Ovary (tissue), 9 donors: ENCODE data around the gene SIK3. TPM values are rescaled to one million over a fixed set of nuclear protein-coding genes. Genes with fewer than 3 reads are reported as not detected.
A peak's percentile ranks its signal among the peaks of the same experiment; 100 is the strongest.

Source experiments
- DNase-seq, 5 donors: peaks; one replicate each; pipeline ENCODE4 v3.0.0-alpha.2; 2019 to 2020
- H3K27ac ChIP-seq, 2 donors: fragments of 200-600 bp; one replicate each; pipeline versions ENCODE4 v1.5.1 to v1.8.0; 2019 to 2022
- H3K27me3 ChIP-seq: fragments of 200-600 bp; one replicate; pipeline ENCODE4 v1.8.0; 2022
- H3K36me3 ChIP-seq: fragments of 200-600 bp; sonication (generic); one replicate; pipeline ENCODE4 v1.5.1; 2019
- H3K4me1 ChIP-seq: one replicate; pipeline ENCODE4 v1.8.1; 2013; ENCODE audit warnings: mild to moderate bottlenecking, moderate library complexity; ENCODE audit not compliant: insufficient read depth
- H3K4me3 ChIP-seq: fragments of 200-600 bp; sonication (generic); one replicate; pipeline ENCODE4 v1.5.1; 2017
- H3K9me3 ChIP-seq, 2 donors: fragments of 200-600 bp in 1 of 2; sonication (generic) in 1 of 2; one replicate each; pipeline versions ENCODE4 v1.5.1 to v1.8.1; 2013 to 2019; ENCODE audit warnings: mild to moderate bottlenecking in 1 of 2, moderate library complexity in 1 of 2
- CTCF ChIP-seq, 3 donors: fragments of 450-650 bp in 2 of 3; fragments of 200-600 bp in 1 of 3; IDR thresholded peaks; one replicate each; pipeline versions ENCODE4 v1.5.1 to v1.8.0; 2016 to 2022; ENCODE audit warnings: antibody characterized with exemption in 3 of 3, mild to moderate bottlenecking in 1 of 3
- EP300 ChIP-seq: sonication (generic); formaldehyde crosslinking; IDR thresholded peaks from one replicate; pipeline ENCODE4 v1.6.1; 2017; ENCODE audit warnings: antibody characterized with exemption
- POLR2A ChIP-seq: fragments of 450-650 bp; IDR thresholded peaks from one replicate; pipeline ENCODE4 v1.6.1; 2017; ENCODE audit warnings: antibody characterized with exemption, mild to moderate bottlenecking, moderate library complexity
- WGBS, 3 donors: extraction: QIAGEN DNeasy Blood & Tissue Kit in 1 of 3; methylation state at CpG; one replicate each; pipeline versions ENCODE4 v1.1.5 to v1.1.7; 2013 to 2017; 5-methylcytosine and 5-hydroxymethylcytosine counted together
- intact Hi-C, 4 donors: fragments of 100-400 bp; cut with DNase I; formaldehyde crosslinking; loops; one replicate each; pipeline versions ENCODE4 v1.11.0 to v1.15.1; 2022 to 2023
- polyA plus RNA-seq, 2 donors: library from polyadenylated mRNA; stranded (reverse); fragments of 200-250 nt in 1 of 2; fragments of 350-450 nt in 1 of 2; fragmentation: Illumina TruSeq in 1 of 2; extraction: RNeasy Lipid Tissue Mini Kit (QIAGEN cat#74804) in 1 of 2; gene quantifications; one replicate each; pipeline ENCODE4 v1.2.3, GENCODE V29; 2013 to 2014
- total RNA-seq, 7 donors: library from RNA; depleted of rRNA in 2 of 7; stranded (reverse); fragments of >200 nt in 2 of 7; fragmentation: NEBNext Ultra II Directional in 3 of 7; extraction: Animal tissue kit (Norgen Biotek cat#: 25700) in 3 of 7; gene quantifications; one replicate each; pipeline versions ENCODE4 v1.1.0 to v1.2.4, GENCODE V29; 2016 to 2023
- donor health status: DM: no; HTN: no; CAD: no; lungs with moderate emphysema.
- donor health status: DM: no; HTN: no; CAD: no.
- donor health status: Bipolar disorder and iron deficiency.
- donor health status: DM: yes; HTN: yes; CAD: no.
- donor health status: DM: no; HTN: no; CAD: no.
- donor health status: DM: yes; HTN: yes; CAD: no.

The SIK3 gene
- total and polyA plus RNA-seq, 9 donors = 18.3 to 134 (median 56.2) TPM

- intact Hi-C loops = no loop called here
- no peaks in the 10 kb centered on the region for H3K9me3 ChIP-seq
- no peak for TF ChIP-seq CTCF (IDR thresholded peaks at IDR 0.05)
- TF ChIP-seq POLR2A = no peak
- no peak for TF ChIP-seq EP300
- 49 to 60% (median 52%) methylated on average over 1 of the region's 1 CpG for WGBS, 3 donors
- no peak for DNase-seq
- no peak overlapping the region for H3K4me3 ChIP-seq
- H3K27me3 ChIP-seq = no peaks in the 10 kb centered on the region
- peaks cover 2% of the 10 kb centered on the region for H3K4me1 ChIP-seq
- no peak overlapping the region for H3K27ac ChIP-seq
- H3K36me3 ChIP-seq = no peaks in the 10 kb centered on the region
Observed at GRCh38 chr11:117000014-117000737, 98.1 kb downstream of the SIK3 start.

DNA sequence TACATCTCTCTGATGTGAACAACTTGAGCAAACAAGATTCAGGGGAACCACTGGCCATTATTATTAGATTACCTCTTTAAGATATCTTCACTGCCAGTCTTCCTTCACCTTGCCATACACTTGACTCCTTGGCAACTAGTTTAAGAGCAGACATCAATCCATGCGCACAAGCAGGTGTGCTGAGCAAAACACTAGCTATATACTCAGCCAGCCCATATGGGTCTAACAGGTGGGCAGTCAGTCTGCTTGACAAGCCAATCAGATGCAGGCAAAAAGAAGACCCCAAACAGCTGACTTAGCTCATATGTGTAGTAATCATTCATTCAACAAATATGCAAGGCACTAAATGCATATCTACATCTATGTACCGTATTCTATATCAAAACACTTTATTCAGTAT lies 101.2 kb downstream of the SIK3 start:
- Histone ChIP-seq H3K4me1 (peaks cover 5% of the 10 kb centered on the region), H3K4me3 (no peak overlapping the region), H3K9me3 (no peaks in the 10 kb centered on the region), H3K36me3 (no peaks in the 10 kb centered on the region), H3K27me3 (no peaks in the 10 kb centered on the region), H3K27ac (no peak overlapping the region)
- DNase-seq = no peak
- TF ChIP-seq POLR2A = no peak
- TF ChIP-seq CTCF (IDR thresholded peaks at IDR 0.05) = no peak
- TF ChIP-seq EP300 = no peak
- 98 to 99% (median 98%) methylated on average over 2 of the region's 2 CpGs for WGBS, 3 donors
- intact Hi-C loops = loop anchor here in 1 of 4 donors (10.0 kb wide), 1 partner anchor 98 kb away; the partner anchor contains the start of gene SIK3

DNA sequence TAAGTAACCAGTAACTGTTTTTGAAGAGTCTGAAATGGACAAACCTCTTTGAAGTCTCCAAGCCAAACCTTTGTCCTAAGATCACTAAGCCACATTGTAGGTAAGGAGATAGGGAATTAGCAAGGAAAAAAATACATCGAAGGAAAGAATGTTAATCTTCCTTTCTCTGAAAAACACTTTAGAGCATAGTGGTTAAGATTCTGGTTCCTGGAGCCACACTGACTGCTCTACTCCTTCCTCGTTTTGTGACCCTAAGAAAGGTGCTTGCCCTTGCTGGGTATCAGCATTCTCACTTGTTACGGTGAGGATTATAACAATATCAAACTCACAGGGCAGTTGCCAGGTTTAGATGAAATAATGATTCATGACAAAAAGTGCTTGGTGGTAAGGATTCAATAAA lies 104.0 kb downstream of the SIK3 start:
- Histone ChIP-seq H3K4me3 (no peak overlapping the region), H3K27ac (no peak overlapping the region), H3K27me3 (no peaks in the 10 kb centered on the region), H3K9me3 (no peaks in the 10 kb centered on the region), H3K36me3 (no peaks in the 10 kb centered on the region), H3K4me1 (peaks cover 11% of the 10 kb centered on the region)
- 53 to 62% (median 55%) methylated on average over 3 of the region's 3 CpGs for WGBS, 3 donors
- no peak for DNase-seq
- intact Hi-C loops = loop anchor here in 1 of 4 donors (10.0 kb wide), 1 partner anchor 101 kb away; the partner anchor contains the start of gene SIK3
- TF ChIP-seq CTCF (IDR thresholded peaks at IDR 0.05) = no peak
- no peak for TF ChIP-seq POLR2A
- TF ChIP-seq EP300 = no peak

GRCh38 chr11:116993599-116993998 lies 104.6 kb downstream of the SIK3 start:
- Histone ChIP-seq H3K27me3 (no peaks in the 10 kb centered on the region), H3K36me3 (no peaks in the 10 kb centered on the region), H3K9me3 (no peaks in the 10 kb centered on the region), H3K4me1 (peaks cover 11% of the 10 kb centered on the region), H3K27ac (no peak overlapping the region), H3K4me3 (no peak overlapping the region)
- intact Hi-C loops = loop anchor here in 1 of 4 donors (10.0 kb wide), 1 partner anchor 101 kb away; the partner anchor contains the start of gene SIK3
- TF ChIP-seq CTCF (IDR thresholded peaks at IDR 0.05) (no peak), EP300 (no peak), POLR2A (no peak)
- peak in 1 of 5 donors; percentile 40 for DNase-seq
- 37 to 43% (median 38%) methylated on average over 6 of the region's 6 CpGs for WGBS, 3 donors
